ENCODE results near the gene MRPL44.

Gene MRPL44

GRCh38 chr2:223993634-223994232 lies 36.5 kb downstream of the MRPL44 start:
- WGBS, 2 donors (ENCODE audit: extremely low coverage in 2 of 2, insufficient read length in 2 of 2, insufficient replicate concordance in 1 of 2), result no CpG with 5 or more reads among the region's 5 CpGs
- no peak overlapping the region for H3K27ac ChIP-seq (replicated peaks; ENCODE audit: low read length)
- DNase-seq (ENCODE audit: low spot score), result peak; percentile 72
- H2BK15ac ChIP-seq (ENCODE audit: low read length), result no peak overlapping the region
- no peak overlapping the region for H2BK12ac ChIP-seq (ENCODE audit: low read length)
- H2AK5ac ChIP-seq (ENCODE audit: low read depth, low read length), result no peak overlapping the region
- H3K36me3 ChIP-seq (replicated peaks in 1 of 2; ENCODE audit: control insufficient read depth in 2 of 2, insufficient read depth in 2 of 2, low read length in 2 of 2), result no peaks in the 10 kb centered on the region
- no peak overlapping the region for H2BK120ac ChIP-seq (ENCODE audit: low read depth, low read length)
- H3K23ac ChIP-seq (ENCODE audit: low read depth, low read length, poor library complexity), result no peak overlapping the region
- no peak overlapping the region for H2BK5ac ChIP-seq (ENCODE audit: low read length)
- H3K27me3 ChIP-seq (ENCODE audit: control insufficient read depth in 3 of 3, insufficient read depth in 3 of 3, low read depth in 1 of 3, low read length in 3 of 3), result no peaks in the 10 kb centered on the region
- no peak overlapping the region for H3K9ac ChIP-seq (ENCODE audit: low read depth, low read length, poor library complexity)
- no peaks in the 10 kb centered on the region for H3K79me1 ChIP-seq (ENCODE audit: low read depth, low read length)
- H3K4me2 ChIP-seq (ENCODE audit: insufficient read depth, low read length, poor library complexity, severe bottlenecking), result no peak overlapping the region
- peak overlapping the region; percentile 53 for H2AFZ ChIP-seq (ENCODE audit: low read length)
- peaks cover 8% of the 10 kb centered on the region in 2 donors for H3K4me1 ChIP-seq (ENCODE audit: control insufficient read depth in 2 of 2, insufficient read depth in 1 of 2, low read depth in 1 of 2, low read length in 2 of 2)
- no peak overlapping the region for H3K4ac ChIP-seq (ENCODE audit: low read length)
- no peak overlapping the region for H3K18ac ChIP-seq (ENCODE audit: low read length)
- no peak overlapping the region for H3K14ac ChIP-seq (ENCODE audit: low read length)
- no peaks in the 10 kb centered on the region for H3K9me3 ChIP-seq (replicated peaks in 1 of 2; ENCODE audit: control insufficient read depth in 2 of 2, insufficient read depth in 1 of 2, low read depth in 1 of 2, low read length in 2 of 2)
- H4K8ac ChIP-seq (ENCODE audit: low read depth, low read length), result no peak overlapping the region
- H4K91ac ChIP-seq (ENCODE audit: low read depth, low read length, poor library complexity), result no peak overlapping the region
- H3K4me3 ChIP-seq (ENCODE audit: low read length in 2 of 2), result no peak overlapping the region

- H3K9me3 ChIP-seq (replicated peaks in 1 of 2; ENCODE audit: control insufficient read depth in 2 of 2, insufficient read depth in 1 of 2, low read depth in 1 of 2, low read length in 2 of 2), result no peaks in the 10 kb centered on the region
- H2AK5ac ChIP-seq (ENCODE audit: low read depth, low read length), result no peak overlapping the region
- no peak overlapping the region for H3K27ac ChIP-seq (replicated peaks; ENCODE audit: low read length)
- no peaks in the 10 kb centered on the region for H3K79me1 ChIP-seq (ENCODE audit: low read depth, low read length)
- no peak overlapping the region for H4K8ac ChIP-seq (ENCODE audit: low read depth, low read length)
- H2BK15ac ChIP-seq (ENCODE audit: low read length), result no peak overlapping the region
- H2BK12ac ChIP-seq (ENCODE audit: low read length), result no peak overlapping the region
- no peak overlapping the region for H3K4me3 ChIP-seq (ENCODE audit: low read length in 2 of 2)
- no peak overlapping the region for H3K4ac ChIP-seq (ENCODE audit: low read length)
- no peak overlapping the region for H4K91ac ChIP-seq (ENCODE audit: low read depth, low read length, poor library complexity)
- H3K14ac ChIP-seq (ENCODE audit: low read length), result no peak overlapping the region
- H2BK120ac ChIP-seq (ENCODE audit: low read depth, low read length), result no peak overlapping the region
- H3K18ac ChIP-seq (ENCODE audit: low read length), result no peak overlapping the region
- DNase-seq (ENCODE audit: low spot score), result no peak
- H2BK5ac ChIP-seq (ENCODE audit: low read length), result no peak overlapping the region
- peaks cover 8% of the 10 kb centered on the region in 2 donors for H3K4me1 ChIP-seq (ENCODE audit: control insufficient read depth in 2 of 2, insufficient read depth in 1 of 2, low read depth in 1 of 2, low read length in 2 of 2)
- no peak overlapping the region for H3K23ac ChIP-seq (ENCODE audit: low read depth, low read length, poor library complexity)
- no peak overlapping the region for H2AFZ ChIP-seq (ENCODE audit: low read length)
- no peaks in the 10 kb centered on the region for H3K27me3 ChIP-seq (ENCODE audit: control insufficient read depth in 3 of 3, insufficient read depth in 3 of 3, low read depth in 1 of 3, low read length in 3 of 3)
- WGBS, 2 donors (ENCODE audit: extremely low coverage in 2 of 2, insufficient read length in 2 of 2, insufficient replicate concordance in 1 of 2), result no CpG with 5 or more reads among the region's 4 CpGs
- no peaks in the 10 kb centered on the region for H3K36me3 ChIP-seq (replicated peaks in 1 of 2; ENCODE audit: control insufficient read depth in 2 of 2, insufficient read depth in 2 of 2, low read length in 2 of 2)
- no peak overlapping the region for H3K4me2 ChIP-seq (ENCODE audit: insufficient read depth, low read length, poor library complexity, severe bottlenecking)
- H3K9ac ChIP-seq (ENCODE audit: low read depth, low read length, poor library complexity), result no peak overlapping the region
Measured at GRCh38 chr2:223994562-223995162, 37.4 kb downstream of the MRPL44 start.

GRCh38 chr2:223995569-223995968 lies 38.3 kb downstream of the MRPL44 start:
- Histone ChIP-seq H2AFZ (ENCODE audit: low read length) (no peak overlapping the region), H3K9ac (ENCODE audit: low read depth, low read length, poor library complexity) (no peak overlapping the region), H3K79me1 (ENCODE audit: low read depth, low read length) (no peaks in the 10 kb centered on the region), H4K91ac (ENCODE audit: low read depth, low read length, poor library complexity) (no peak overlapping the region), H3K36me3 (replicated peaks in 1 of 2; ENCODE audit: control insufficient read depth in 2 of 2, insufficient read depth in 2 of 2, low read length in 2 of 2) (no peaks in the 10 kb centered on the region), H3K4me3 (ENCODE audit: low read length in 2 of 2) (no peak overlapping the region), H2BK120ac (ENCODE audit: low read depth, low read length) (no peak overlapping the region), H3K23ac (ENCODE audit: low read depth, low read length, poor library complexity) (no peak overlapping the region), H3K4me2 (ENCODE audit: insufficient read depth, low read length, poor library complexity, severe bottlenecking) (no peak overlapping the region), H3K9me3 (replicated peaks in 1 of 2; ENCODE audit: control insufficient read depth in 2 of 2, insufficient read depth in 1 of 2, low read depth in 1 of 2, low read length in 2 of 2) (no peaks in the 10 kb centered on the region), H3K4me1 (ENCODE audit: control insufficient read depth in 2 of 2, insufficient read depth in 1 of 2, low read depth in 1 of 2, low read length in 2 of 2) (peaks cover 5 to 8% of the 10 kb centered on the region in 2 donors), H3K27ac (replicated peaks; ENCODE audit: low read length) (no peak overlapping the region), H2BK15ac (ENCODE audit: low read length) (no peak overlapping the region), H3K27me3 (ENCODE audit: control insufficient read depth in 3 of 3, insufficient read depth in 3 of 3, low read depth in 1 of 3, low read length in 3 of 3) (no peaks in the 10 kb centered on the region), H2BK5ac (ENCODE audit: low read length) (no peak overlapping the region), H4K8ac (ENCODE audit: low read depth, low read length) (no peak overlapping the region), H3K14ac (ENCODE audit: low read length) (no peak overlapping the region), H3K18ac (ENCODE audit: low read length) (no peak overlapping the region), H2BK12ac (ENCODE audit: low read length) (no peak overlapping the region), H3K4ac (ENCODE audit: low read length) (no peak overlapping the region), H2AK5ac (ENCODE audit: low read depth, low read length) (no peak overlapping the region)
- no peak for DNase-seq (ENCODE audit: low spot score)
- no CpG with 5 or more reads among the region's 5 CpGs for WGBS, 2 donors (ENCODE audit: extremely low coverage in 2 of 2, insufficient read length in 2 of 2, insufficient replicate concordance in 1 of 2)

- Histone ChIP-seq H3K36me3 (replicated peaks in 1 of 2; ENCODE audit: control insufficient read depth in 2 of 2, insufficient read depth in 2 of 2, low read length in 2 of 2) (no peaks in the 10 kb centered on the region), H3K27ac (replicated peaks; ENCODE audit: low read length) (no peak overlapping the region)
- no CpG with 5 or more reads among the region's 6 CpGs for WGBS, 2 donors (ENCODE audit: extremely low coverage in 2 of 2, insufficient read length in 2 of 2, insufficient replicate concordance in 1 of 2)
Measured at GRCh38 chr2:223996391-223996790, 39.1 kb downstream of the MRPL44 start.

More at GRCh38 chr2:223996391-223996790, 39.1 kb downstream of the MRPL44 start:
- Histone ChIP-seq H3K27me3 (ENCODE audit: control insufficient read depth in 3 of 3, insufficient read depth in 3 of 3, low read depth in 1 of 3, low read length in 3 of 3) (no peaks in the 10 kb centered on the region), H3K79me1 (ENCODE audit: low read depth, low read length) (no peaks in the 10 kb centered on the region), H2AFZ (ENCODE audit: low read length) (no peak overlapping the region), H4K8ac (ENCODE audit: low read depth, low read length) (no peak overlapping the region), H3K23ac (ENCODE audit: low read depth, low read length, poor library complexity) (no peak overlapping the region), H4K91ac (ENCODE audit: low read depth, low read length, poor library complexity) (no peak overlapping the region), H3K4ac (ENCODE audit: low read length) (no peak overlapping the region), H3K9me3 (replicated peaks in 1 of 2; ENCODE audit: control insufficient read depth in 2 of 2, insufficient read depth in 1 of 2, low read depth in 1 of 2, low read length in 2 of 2) (no peaks in the 10 kb centered on the region), H2BK5ac (ENCODE audit: low read length) (no peak overlapping the region), H3K4me3 (ENCODE audit: low read length in 2 of 2) (no peak overlapping the region), H3K9ac (ENCODE audit: low read depth, low read length, poor library complexity) (no peak overlapping the region), H3K4me2 (ENCODE audit: insufficient read depth, low read length, poor library complexity, severe bottlenecking) (no peak overlapping the region), H3K18ac (ENCODE audit: low read length) (no peak overlapping the region), H2AK5ac (ENCODE audit: low read depth, low read length) (no peak overlapping the region), H3K14ac (ENCODE audit: low read length) (no peak overlapping the region), H2BK12ac (ENCODE audit: low read length) (no peak overlapping the region), H2BK15ac (ENCODE audit: low read length) (no peak overlapping the region), H2BK120ac (ENCODE audit: low read depth, low read length) (no peak overlapping the region), H3K4me1 (ENCODE audit: control insufficient read depth in 2 of 2, insufficient read depth in 1 of 2, low read depth in 1 of 2, low read length in 2 of 2) (peaks cover 5 to 8% of the 10 kb centered on the region in 2 donors)
- no peak for DNase-seq (ENCODE audit: low spot score)

All from neuronal stem cell (in vitro differentiated cells).